HUES64 (cell line): ENCODE data around the gene CCL28.
A peak's percentile ranks its signal among the peaks of the same experiment; 100 is the strongest.
"Not testable (repeated sequence)": the region's sequence is repeated elsewhere in the genome, so short reads cannot be mapped to it uniquely, and the experiment has no call there.

Experiments used
- H3K27ac ChIP-seq: 2 replicates; pipeline ENCODE4 v1.7.0; 2013; ENCODE audit warnings: low read depth, low read length, inconsistent platforms
- H3K27me3 ChIP-seq: 2 replicates; pipeline ENCODE4 v1.6.1; 2013; ENCODE audit warnings: mild to moderate bottlenecking, low read length; ENCODE audit not compliant: insufficient read depth
- H3K36me3 ChIP-seq: 2 replicates; pipeline ENCODE4 v1.6.1; 2013; ENCODE audit warnings: mild to moderate bottlenecking, low read length; ENCODE audit not compliant: insufficient read depth
- H3K4me1 ChIP-seq: 2 replicates; pipeline ENCODE4 v1.6.1; 2013; ENCODE audit warnings: mild to moderate bottlenecking, low read length, moderate library complexity; ENCODE audit not compliant: insufficient read depth
- H3K4me3 ChIP-seq: 2 replicates; pipeline ENCODE4 v1.5.1; 2013; ENCODE audit warnings: mild to moderate bottlenecking, low read length, moderate library complexity
- H3K9ac ChIP-seq: 2 replicates; pipeline ENCODE4 v1.6.1; 2013; ENCODE audit warnings: mild to moderate bottlenecking, low read depth, low read length
- H3K9me3 ChIP-seq: 2 replicates; pipeline ENCODE4 v1.6.1; 2013; ENCODE audit warnings: low read depth, low read length; ENCODE audit not compliant: insufficient read depth
- WGBS: fragments of 150-250, 120-280 bp; methylation state at CpG from one replicate; pipeline ENCODE4 v1.1.7; 2013; ENCODE audit warnings: missing lambda C conversion rate; 5-methylcytosine and 5-hydroxymethylcytosine counted together

Gene CCL28

DNA sequence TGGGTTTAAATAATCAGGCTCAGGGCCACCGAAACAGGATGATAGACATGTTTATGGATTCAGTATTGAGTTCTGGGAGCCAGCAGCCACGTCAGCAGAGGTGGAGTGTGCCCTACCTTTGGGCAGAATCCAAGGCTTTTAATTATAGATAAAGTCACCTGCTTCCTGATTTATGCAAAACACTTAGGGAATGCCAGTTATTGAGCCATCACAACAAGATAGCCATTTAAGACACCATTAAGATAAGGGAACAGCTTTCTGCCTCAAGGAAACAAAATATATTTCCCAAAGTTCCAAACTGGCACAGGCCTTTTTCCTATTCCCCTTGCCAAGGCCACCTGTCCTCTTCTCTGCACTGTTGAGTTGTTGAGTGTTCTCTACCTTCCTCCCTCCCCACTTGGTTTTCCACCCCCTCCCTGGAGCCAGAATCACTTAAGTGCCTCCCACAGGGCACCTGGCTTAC is 2.4 kb downstream of the CCL28 start:
- Histone ChIP-seq H3K4me3 (no peak overlapping the region), H3K27me3 (no peaks in the 10 kb centered on the region)

DNA sequence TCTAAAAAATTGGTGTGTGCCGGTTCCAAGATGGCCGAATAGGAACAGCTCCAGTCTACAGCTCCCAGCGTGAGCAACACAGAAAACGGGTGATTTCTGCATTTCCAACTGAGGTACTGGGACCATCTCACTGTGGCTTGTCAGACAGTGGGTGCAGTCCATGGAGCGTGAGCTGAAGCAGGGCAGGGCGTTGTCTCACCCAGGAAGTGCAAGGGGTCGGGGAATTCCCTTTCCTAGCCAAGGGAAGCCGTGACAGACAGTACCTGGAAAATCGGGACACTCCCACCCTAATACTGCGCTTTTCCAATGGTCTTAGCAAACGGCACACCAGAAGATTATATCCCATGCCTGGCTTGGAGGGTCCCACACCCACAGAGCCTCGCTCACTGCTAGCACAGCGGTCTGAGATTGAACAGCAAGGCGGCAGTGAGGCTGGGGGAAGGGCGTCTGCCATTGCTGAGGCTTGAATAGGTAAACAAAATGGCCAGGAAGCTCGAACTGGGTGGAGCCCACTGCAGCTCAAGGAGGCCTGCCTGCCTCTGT is 9.6 kb downstream of the CCL28 start:
- H3K27ac ChIP-seq, H3K4me3 ChIP-seq, H3K9me3 ChIP-seq, H3K27me3 ChIP-seq, H3K4me1 ChIP-seq, H3K36me3 ChIP-seq, H3K9ac ChIP-seq: not testable (repeated sequence)
- 89% methylated on average over 16 of the region's 16 CpGs for WGBS

More for the DNA sequence above, 2.4 kb downstream of the CCL28 start:
- Histone ChIP-seq H3K27ac (no peak overlapping the region), H3K4me1 (no peaks in the 10 kb centered on the region), H3K9ac (no peak overlapping the region), H3K36me3 (no peaks in the 10 kb centered on the region), H3K9me3 (no peaks in the 10 kb centered on the region)
- whole genome bisulfite sequencing: 93% methylated on average over 2 of the region's 2 CpGs

DNA sequence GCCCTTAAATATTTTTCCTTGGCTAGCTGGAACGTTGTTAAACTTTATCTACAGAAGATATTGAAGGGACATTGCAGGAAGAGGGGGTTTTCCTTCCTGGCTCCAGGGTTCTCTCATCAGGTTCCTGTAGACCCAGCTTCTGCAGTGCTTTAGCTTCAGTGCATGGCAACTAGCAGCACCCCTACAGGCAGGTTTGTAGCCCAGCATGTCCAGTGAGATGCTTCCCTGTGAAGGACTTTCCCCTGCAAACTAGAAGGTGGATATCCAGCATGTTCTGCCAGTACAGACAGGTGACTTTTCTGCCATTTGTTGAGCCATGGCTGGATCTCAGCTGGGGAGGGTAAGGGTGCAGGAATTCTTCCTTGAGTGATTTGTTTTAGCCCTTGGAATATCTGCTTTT is 10.4 kb downstream of the CCL28 start:
- H3K27me3 ChIP-seq: peaks cover 8% of the 10 kb centered on the region
- 0 out of 2 replicates have a peak, but pooled peaks cover 2% of the 10 kb centered on the region for H3K9me3 ChIP-seq
- no peak overlapping the region for H3K9ac ChIP-seq
- 82% methylated on average over 1 of the region's 1 CpG for WGBS
- H3K4me1 ChIP-seq: no peaks in the 10 kb centered on the region
- H3K36me3 ChIP-seq: no peaks in the 10 kb centered on the region
- H3K4me3 ChIP-seq: no peak overlapping the region
- no peak overlapping the region for H3K27ac ChIP-seq

DNA sequence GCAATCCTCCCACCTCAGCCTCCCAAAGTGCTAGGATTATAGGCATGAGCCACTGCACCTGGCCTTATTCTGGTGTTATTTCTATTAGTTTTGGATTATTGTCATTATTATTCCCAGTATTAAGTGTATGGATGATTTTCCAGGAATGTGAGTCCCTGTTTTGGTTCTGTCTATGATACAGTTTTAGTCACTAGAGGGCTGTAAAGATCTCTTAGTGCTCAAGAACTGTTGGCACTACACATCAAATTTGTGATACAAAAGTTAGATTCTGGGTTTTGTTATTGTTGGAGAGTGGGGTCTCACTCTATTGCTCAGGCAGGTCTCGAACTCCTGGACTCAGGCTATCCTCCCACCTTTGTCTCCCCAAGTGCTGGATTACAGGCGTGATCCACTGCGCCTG is 12.1 kb downstream of the CCL28 start:
- Histone ChIP-seq H3K4me1 (no peaks in the 10 kb centered on the region), H3K9ac (no peak overlapping the region), H3K4me3 (no peak overlapping the region), H3K27me3 (peaks cover 17% of the 10 kb centered on the region), H3K9me3 (0 out of 2 replicates have a peak, but pooled peaks cover 2% of the 10 kb centered on the region), H3K36me3 (no peaks in the 10 kb centered on the region), H3K27ac (no peak overlapping the region)
- WGBS: 88% methylated on average over 3 of the region's 3 CpGs

DNA sequence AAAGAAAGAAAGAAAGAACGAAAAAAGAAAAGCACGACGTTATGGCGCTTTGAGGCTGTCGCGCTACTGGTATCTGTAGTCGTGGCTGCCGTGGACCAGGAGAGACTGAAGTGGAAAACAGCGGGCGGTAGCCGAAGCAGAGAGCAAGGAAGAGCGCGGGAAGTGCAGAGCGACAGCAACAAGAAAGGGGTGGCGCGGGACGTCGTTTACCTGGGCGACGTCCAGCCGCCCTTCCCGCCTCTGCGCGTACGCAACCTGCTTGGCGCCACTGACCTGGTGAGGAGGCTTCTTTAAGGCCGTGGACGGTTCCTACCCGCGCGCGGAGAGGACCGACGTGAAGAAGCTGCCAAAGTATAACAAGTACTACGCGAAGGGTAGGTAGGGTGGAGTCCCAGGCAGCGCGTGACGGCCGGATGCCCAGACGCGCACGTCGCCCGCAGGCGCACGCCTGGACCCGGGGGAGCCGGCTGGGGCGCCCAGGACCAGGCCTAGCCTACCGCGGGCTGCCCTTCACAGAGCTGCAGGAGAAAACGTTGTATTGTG is 15.4 kb downstream of the CCL28 start:
- H3K27ac ChIP-seq: no peak overlapping the region
- no peaks in the 10 kb centered on the region for H3K36me3 ChIP-seq
- no peaks in the 10 kb centered on the region for H3K4me1 ChIP-seq
- peak overlapping the region; percentile 48 for H3K4me3 ChIP-seq
- peak overlapping the region; percentile 66 for H3K9ac ChIP-seq
- no peaks in the 10 kb centered on the region for H3K9me3 ChIP-seq
- H3K27me3 ChIP-seq: peaks cover 17% of the 10 kb centered on the region
- 62% methylated on average over 53 of the region's 53 CpGs for WGBS

DNA sequence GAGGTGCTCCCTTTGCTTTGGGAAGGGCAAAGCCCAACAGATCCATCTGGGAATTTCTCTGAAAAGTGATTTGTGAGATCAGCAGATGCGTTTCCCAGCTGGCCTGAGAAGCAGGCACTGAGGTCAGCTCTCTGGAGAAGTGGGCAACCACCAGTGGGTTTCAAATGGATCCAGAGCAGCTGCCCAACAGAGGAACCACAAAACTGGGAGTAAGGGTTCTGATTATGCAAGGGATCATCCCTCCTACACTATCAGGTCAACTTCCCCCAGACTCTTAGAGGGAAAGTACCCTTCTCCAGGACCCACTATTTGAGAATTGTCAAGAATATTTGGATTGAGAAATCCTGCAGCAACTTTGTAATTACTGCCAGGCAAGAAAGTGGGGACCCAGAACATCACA is 21.7 kb downstream of the CCL28 start:
- Histone ChIP-seq H3K36me3 (no peaks in the 10 kb centered on the region), H3K27me3 (no peaks in the 10 kb centered on the region), H3K9me3 (no peaks in the 10 kb centered on the region), H3K9ac (no peak overlapping the region), H3K4me3 (no peak overlapping the region), H3K4me1 (no peaks in the 10 kb centered on the region), H3K27ac (no peak overlapping the region)
- WGBS: 83% methylated on average over 1 of the region's 1 CpG

DNA sequence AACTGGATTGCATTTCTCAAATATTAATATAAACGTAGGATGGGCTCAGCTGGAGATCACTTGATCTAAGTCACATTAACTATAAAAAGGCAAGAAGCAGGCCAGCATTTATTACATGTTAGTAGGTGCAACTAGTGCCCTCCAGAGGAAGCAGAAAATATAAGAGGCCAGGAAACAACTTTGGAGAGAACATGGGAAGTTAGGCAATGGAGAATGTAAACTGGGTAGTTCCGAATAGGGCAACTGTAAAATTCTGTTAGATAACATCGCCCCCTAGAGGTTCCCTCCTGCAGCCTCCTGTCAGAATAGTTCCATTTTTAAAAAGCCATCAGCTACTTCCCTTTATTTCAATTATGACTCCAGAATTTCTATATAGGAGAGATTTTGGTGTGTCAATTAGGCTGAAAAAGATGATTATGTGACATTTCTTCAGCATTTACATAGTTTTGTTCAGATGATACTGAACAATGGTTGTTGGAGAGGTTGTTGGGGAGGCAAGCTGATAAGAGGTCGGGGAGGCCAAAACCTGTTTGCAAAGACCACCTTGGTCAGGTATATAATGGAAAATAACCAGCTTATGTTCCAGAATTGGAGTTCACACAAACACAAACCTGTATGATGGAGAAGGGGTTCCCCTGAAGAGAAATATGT is 22.4 kb downstream of the CCL28 start:
- Histone ChIP-seq H3K4me1 (no peaks in the 10 kb centered on the region), H3K9ac (no peak overlapping the region), H3K9me3 (no peaks in the 10 kb centered on the region), H3K27me3 (no peaks in the 10 kb centered on the region), H3K27ac (no peak overlapping the region), H3K36me3 (no peaks in the 10 kb centered on the region), H3K4me3 (no peak overlapping the region)
- WGBS: 30% methylated on average over 3 of the region's 4 CpGs

DNA sequence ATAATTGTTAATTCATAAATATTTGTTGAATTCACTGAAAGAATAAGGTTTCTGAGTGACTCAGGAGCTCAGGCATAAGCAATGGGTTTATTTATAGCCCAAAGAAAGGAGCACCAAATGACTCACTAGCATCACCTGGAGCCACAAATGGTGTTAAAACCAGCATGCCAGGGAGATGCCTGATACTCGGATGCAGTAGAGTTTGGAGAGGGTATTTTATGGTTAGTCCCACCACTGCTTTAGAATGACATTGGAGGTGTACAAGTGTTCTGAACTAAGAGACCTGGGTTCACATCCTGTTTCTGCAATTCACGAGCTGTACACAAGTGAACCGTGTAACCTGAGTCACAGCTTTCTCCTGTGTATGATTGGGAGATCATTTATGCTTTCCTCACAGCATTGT is 25.2 kb downstream of the CCL28 start:
- H3K27me3 ChIP-seq: no peaks in the 10 kb centered on the region
- 85% methylated on average over 3 of the region's 3 CpGs for WGBS
- no peak overlapping the region for H3K4me3 ChIP-seq
- H3K4me1 ChIP-seq: no peaks in the 10 kb centered on the region
- H3K9ac ChIP-seq: no peak overlapping the region
- no peak overlapping the region for H3K27ac ChIP-seq
- H3K36me3 ChIP-seq: no peaks in the 10 kb centered on the region
- no peaks in the 10 kb centered on the region for H3K9me3 ChIP-seq

DNA sequence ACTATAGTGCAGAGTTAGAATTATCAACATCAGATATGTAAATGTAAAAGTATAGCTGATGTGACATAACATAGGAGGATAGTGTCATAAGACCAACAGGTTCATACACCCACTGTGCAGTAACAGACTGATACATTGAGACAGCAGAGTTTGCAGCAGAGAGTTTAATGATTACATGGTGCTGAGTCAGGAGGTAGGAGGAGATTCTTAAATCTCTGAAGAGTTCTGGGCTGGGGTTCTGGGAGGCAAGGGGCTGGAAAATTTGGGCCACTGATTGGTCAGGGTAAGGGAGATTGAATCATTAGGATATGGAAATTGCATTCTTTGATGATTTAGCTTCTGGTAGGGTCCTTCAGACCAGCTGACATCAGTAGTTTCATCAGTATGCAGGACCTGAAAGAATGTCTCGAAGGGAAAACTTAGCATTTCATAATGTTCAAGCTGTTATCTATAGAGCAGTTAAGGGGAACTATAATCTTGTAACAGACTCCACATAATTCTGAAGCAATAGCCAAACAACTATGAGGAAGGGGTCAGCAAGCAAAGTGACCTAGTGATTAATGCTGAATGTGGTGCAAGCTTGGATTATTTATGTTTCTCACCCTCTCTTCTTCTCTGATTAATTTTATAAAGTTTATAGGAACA is 35.6 kb downstream of the CCL28 start:
- Histone ChIP-seq H3K27ac (no peak overlapping the region), H3K36me3 (no peaks in the 10 kb centered on the region), H3K9me3 (no peaks in the 10 kb centered on the region), H3K9ac (no peak overlapping the region), H3K27me3 (no peaks in the 10 kb centered on the region), H3K4me1 (no peaks in the 10 kb centered on the region), H3K4me3 (no peak overlapping the region)
- 100% methylated on average over 1 of the region's 1 CpG for WGBS

DNA sequence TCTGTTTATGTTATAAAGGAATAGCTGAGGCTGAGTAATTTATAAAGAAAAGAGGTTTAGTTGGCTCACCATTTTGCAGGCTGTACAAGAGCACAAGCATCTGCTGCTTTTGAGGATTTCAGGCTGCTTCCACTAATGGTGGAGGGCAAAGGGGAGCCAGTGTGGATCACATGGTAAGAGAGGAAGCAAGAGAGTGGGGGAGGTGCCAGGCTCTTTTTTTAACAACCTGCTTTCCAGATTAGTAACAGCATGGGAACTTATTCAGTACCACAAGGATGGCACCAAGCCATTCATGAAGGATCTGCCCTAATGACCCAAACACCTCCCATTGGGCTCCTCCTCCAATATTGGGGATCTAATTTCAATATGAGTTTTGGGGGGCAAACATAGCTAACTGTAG is 40.4 kb downstream of the CCL28 start:
- Histone ChIP-seq H3K27ac (no peak overlapping the region), H3K9ac (no peak overlapping the region), H3K4me1 (no peaks in the 10 kb centered on the region), H3K4me3 (no peak overlapping the region), H3K36me3 (no peaks in the 10 kb centered on the region), H3K9me3 (peaks cover 19% of the 10 kb centered on the region), H3K27me3 (no peaks in the 10 kb centered on the region)

DNA sequence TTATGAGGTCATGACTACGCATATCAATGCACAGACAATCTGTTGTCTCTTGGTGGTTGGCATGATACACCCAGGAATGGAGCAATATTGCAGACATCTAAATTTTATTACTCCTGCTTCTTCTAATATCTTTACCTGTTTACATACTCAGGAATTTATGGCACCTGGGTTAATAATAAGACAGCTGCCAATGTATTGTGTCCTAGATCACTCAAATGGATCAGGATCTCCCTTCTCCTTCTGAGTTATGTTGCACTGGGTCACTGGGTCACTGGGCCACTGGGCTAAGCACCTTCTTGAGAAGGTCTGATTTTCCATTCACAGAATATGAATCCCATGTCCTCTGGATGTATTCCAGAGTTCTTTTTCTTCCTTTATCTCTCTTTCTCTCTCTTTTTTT is 41.8 kb downstream of the CCL28 start:
- no peaks in the 10 kb centered on the region for H3K27me3 ChIP-seq
- H3K4me1 ChIP-seq: no peaks in the 10 kb centered on the region
- H3K27ac ChIP-seq: no peak overlapping the region
- H3K9me3 ChIP-seq: peaks cover 20% of the 10 kb centered on the region
- H3K4me3 ChIP-seq: no peak overlapping the region
- 94% methylated on average over 1 of the region's 1 CpG for WGBS
- no peak overlapping the region for H3K9ac ChIP-seq
- H3K36me3 ChIP-seq: no peaks in the 10 kb centered on the region
